Activated T-cell treated with anti-CD3 and anti-CD28 coated beads for 48 hours (primary cell): ENCODE measurements around the gene OR7C2.
"Not testable (repeated sequence)": the region's sequence is repeated elsewhere in the genome, so short reads cannot be mapped to it uniquely, and the experiment has no call there.

ENCODE experiments used
- DNase-seq: peaks from one replicate; pipeline ENCODE4 v3.0.0-alpha.2; 2020; ENCODE audit warnings: low read depth

The OR7C2 gene

GRCh38 chr19:14941189-14941588 is at the start of gene OR7C2:
Gene OR7C2 (plus strand): TSS chr19:14941489. CDS start chr19:14941489, 0 bp downstream.
- no peak for DNase-seq

GRCh38 chr19:14901675-14902260 is 39.5 kb upstream of the OR7C2 start:
- no peak for DNase-seq

- DNase-seq: no peak
These were observed 34.6 kb upstream of the OR7C2 start for GRCh38 chr19:14906711-14907110.

GRCh38 chr19:14915116-14915515 is 26.2 kb upstream of the OR7C2 start:
- DNase-seq: no peak

GRCh38 chr19:14916848-14917247 is 24.4 kb upstream of the OR7C2 start:
- no peak for DNase-seq

GRCh38 chr19:14933506-14933905 is 7.8 kb upstream of the OR7C2 start:
- DNase-seq: no peak

GRCh38 chr19:14940266-14940665 is 1.0 kb upstream of the OR7C2 start:
- no peak for DNase-seq

GRCh38 chr19:14943601-14944000 is 2.3 kb downstream of the OR7C2 start:
- DNase-seq: no peak

GRCh38 chr19:14944456-14944855 is 3.2 kb downstream of the OR7C2 start:
- DNase-seq: no peak

- not testable (repeated sequence) for DNase-seq
These were observed 8.1 kb downstream of the OR7C2 start for GRCh38 chr19:14949413-14949812.

GRCh38 chr19:14949876-14950275 is 8.6 kb downstream of the OR7C2 start:
- no peak for DNase-seq

- DNase-seq: no peak
These were observed 9.1 kb downstream of the OR7C2 start for GRCh38 chr19:14950421-14950820.

GRCh38 chr19:14952767-14953166 is 11.5 kb downstream of the OR7C2 start:
- DNase-seq: no peak

GRCh38 chr19:14954071-14954655 is 12.9 kb downstream of the OR7C2 start:
- DNase-seq: no peak

- DNase-seq: no peak
These were observed 16.2 kb downstream of the OR7C2 start for GRCh38 chr19:14957464-14957863.

- no peak for DNase-seq
These were observed 18.0 kb downstream of the OR7C2 start for GRCh38 chr19:14959263-14959662.

- DNase-seq: no peak
These were observed 20.8 kb downstream of the OR7C2 start for GRCh38 chr19:14961956-14962685.

GRCh38 chr19:14968247-14968646 is 27.0 kb downstream of the OR7C2 start:
- DNase-seq: no peak

GRCh38 chr19:14971474-14971873 is 30.2 kb downstream of the OR7C2 start:
- no peak for DNase-seq

GRCh38 chr19:14972676-14973075 is 31.4 kb downstream of the OR7C2 start:
- no peak for DNase-seq

- no peak for DNase-seq
These were observed 33.2 kb downstream of the OR7C2 start for GRCh38 chr19:14974488-14974887.

GRCh38 chr19:14977128-14977527 is 35.8 kb downstream of the OR7C2 start:
- DNase-seq: no peak

- DNase-seq: no peak
These were observed 37.0 kb downstream of the OR7C2 start for GRCh38 chr19:14978161-14978776.
